ENCODE results near the gene LENEP. TPM values are rescaled to one million over a fixed set of nuclear protein-coding genes. Genes with fewer than 3 reads are reported as not detected.
A peak's percentile ranks its signal among the peaks of the same experiment; 100 is the strongest.

Gene LENEP
- total RNA-seq, 2 donors from 2014 or later, result not detected

DNA sequence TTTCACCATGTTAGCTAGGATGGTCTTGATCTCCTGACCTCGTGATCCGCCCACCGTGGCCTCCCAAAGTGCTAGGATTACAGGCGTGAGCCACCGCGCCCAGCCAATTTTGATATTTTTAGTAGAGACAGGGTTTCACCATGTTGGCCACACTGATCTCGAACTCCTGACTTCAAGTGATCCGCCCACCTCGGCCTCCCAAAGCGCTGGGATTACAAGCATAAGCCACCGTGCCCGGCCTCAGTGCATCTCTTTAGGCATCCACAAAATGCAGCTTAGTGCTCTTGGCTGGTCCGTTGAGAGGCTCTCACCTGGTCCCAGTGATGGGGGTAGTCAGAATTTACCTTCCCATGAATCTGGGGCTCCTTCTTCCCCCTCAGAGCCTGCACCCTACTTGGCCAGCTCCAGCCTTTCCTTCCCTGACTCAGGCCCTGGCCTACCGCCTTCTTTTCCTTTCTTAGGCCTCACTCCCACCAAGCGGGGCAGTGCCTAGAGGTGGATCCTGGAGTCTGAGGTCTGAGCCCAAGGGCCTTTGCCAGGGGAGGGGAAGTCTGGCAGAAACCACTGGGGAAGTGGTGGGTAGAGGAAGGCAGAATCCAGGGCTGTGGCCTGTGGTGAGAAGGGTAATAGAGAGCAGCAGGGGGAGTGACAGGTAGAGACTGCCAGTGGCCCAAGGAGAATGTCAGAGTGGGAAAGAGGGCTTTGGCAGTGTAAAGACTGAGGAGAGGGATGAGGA is 3.7 kb downstream of the LENEP start:
- no peak for TF ChIP-seq POLR2A (IDR thresholded peaks at IDR 0.05)
- TF ChIP-seq CTCF (IDR thresholded peaks at IDR 0.05), result no peak
- intact Hi-C loops (cut with DNase I), result no loop called here
- 80 to 83% methylated on average over 15 of the region's 15 CpGs for WGBS, 2 donors

DNA sequence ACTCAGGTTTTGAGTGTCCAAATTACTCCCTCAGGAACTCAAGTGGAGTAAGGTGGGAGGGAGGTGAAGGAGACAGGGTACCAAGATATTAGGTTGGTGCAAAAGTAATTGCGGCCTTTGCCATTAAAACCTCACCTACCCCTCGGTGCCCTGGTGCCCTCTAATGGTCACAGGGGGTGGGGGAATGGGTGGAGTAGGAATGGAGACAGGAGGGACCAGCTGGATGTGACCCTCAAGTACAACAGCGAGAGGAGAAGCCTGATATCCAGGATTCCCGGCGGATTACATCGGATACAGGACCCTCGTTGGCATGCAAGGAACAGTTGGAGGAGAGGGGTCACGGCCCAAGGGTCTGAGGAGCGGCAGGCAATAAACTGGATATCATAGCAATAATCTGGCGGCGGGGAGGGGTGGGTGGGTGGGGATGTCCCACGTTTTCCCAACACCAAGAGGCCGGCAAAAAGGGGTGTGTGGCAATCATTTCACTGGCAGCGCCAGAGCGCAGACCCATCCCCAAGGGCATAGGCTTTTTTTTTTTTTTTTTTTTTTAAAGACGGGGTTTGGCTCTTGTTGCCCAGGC is 4.9 kb downstream of the LENEP start:
- no peak overlapping the region for H3K4me3 ChIP-seq
- DNase-seq (no peak), ATAC-seq (no peak)
- peaks cover 34% of the 10 kb centered on the region for H3K4me1 ChIP-seq
- 63 to 68% methylated on average over 15 to 16 of the region's 16 CpGs for WGBS, 2 donors
- TF ChIP-seq CTCF (IDR thresholded peaks at IDR 0.05), result peak in 1 of 7 experiments; percentile 18
- TF ChIP-seq POLR2A (IDR thresholded peaks at IDR 0.05), result no peak
- no peaks in the 10 kb centered on the region for H3K9me3 ChIP-seq
- no peaks in the 10 kb centered on the region for H3K36me3 ChIP-seq (replicated peaks in 1 of 2; ENCODE audit: insufficient read depth in 1 of 2, low read depth in 2 of 2)
- H3K27ac ChIP-seq, result no peak overlapping the region
- H3K27me3 ChIP-seq, result no peaks in the 10 kb centered on the region
- intact Hi-C loops (cut with DNase I), result no loop called here

More for the DNA sequence above, 3.7 kb downstream of the LENEP start:
- ATAC-seq, result no peak
- no peaks in the 10 kb centered on the region for H3K36me3 ChIP-seq (replicated peaks in 1 of 2; ENCODE audit: insufficient read depth in 1 of 2, low read depth in 2 of 2)
- H3K9me3 ChIP-seq, result no peaks in the 10 kb centered on the region
- H3K27ac ChIP-seq, result no peak overlapping the region
- H3K4me1 ChIP-seq, result peaks cover 34% of the 10 kb centered on the region
- no peaks in the 10 kb centered on the region for H3K27me3 ChIP-seq
- H3K4me3 ChIP-seq, result no peak overlapping the region
- DNase-seq, result no peak

DNA sequence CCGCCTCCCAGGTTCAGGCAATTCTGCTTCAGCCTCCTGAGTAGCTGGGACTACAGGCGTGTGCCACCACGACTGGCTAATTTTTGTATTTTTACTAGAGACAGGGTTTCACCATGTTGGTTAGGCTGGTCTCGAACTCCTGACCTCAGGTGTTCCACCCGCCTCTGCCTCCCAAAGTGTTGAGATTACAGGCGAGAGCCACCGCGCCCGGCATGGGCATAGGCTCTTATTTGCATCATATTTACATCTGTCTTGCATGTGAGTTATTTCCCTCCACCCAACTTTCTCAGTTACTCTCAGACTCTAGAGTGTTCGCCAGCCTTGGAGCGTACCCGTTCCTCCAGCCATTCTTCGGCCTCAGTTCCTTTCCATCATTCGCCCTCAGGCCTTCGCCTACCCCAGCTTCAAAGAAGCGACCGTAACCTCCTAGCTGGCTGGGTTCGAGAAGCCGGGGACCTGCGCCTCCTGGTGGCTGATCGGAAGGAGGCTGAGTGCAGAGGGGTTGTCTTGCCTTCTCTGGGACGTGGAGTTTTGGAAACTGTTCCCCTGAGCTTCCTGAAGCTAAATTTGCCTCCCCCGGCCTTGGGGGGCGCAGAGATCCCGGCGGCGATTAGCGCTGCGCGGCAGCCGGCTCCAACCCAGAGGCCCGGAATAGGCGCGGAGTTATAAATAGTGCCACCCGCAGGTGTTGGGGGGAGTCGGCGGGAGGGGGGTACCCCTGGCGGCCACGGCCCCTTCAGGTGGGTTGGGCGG is 5.6 kb downstream of the LENEP start:
- Histone ChIP-seq H3K36me3 (replicated peaks in 1 of 2; ENCODE audit: insufficient read depth in 1 of 2, low read depth in 2 of 2) (no peaks in the 10 kb centered on the region), H3K27ac (peak overlapping the region; percentile 90 to 100 (median 100)), H3K27me3 (no peaks in the 10 kb centered on the region), H3K9me3 (no peaks in the 10 kb centered on the region), H3K4me1 (peaks cover 34% of the 10 kb centered on the region), H3K4me3 (no peak overlapping the region)
- peak; percentile 50 to 59 (median 56) for DNase-seq
- ATAC-seq, result no peak
- intact Hi-C loops (cut with DNase I), result no loop called here
- WGBS, 2 donors, result 15 to 20% methylated on average over 20 to 34 of the region's 40 CpGs
- TF ChIP-seq CTCF (IDR thresholded peaks at IDR 0.05) (peak; percentile 48 to 77 (median 60)), POLR2A (IDR thresholded peaks at IDR 0.05) (no peak)

- H3K36me3 ChIP-seq (replicated peaks in 1 of 2; ENCODE audit: insufficient read depth in 1 of 2, low read depth in 2 of 2), result no peaks in the 10 kb centered on the region
- peaks cover 36% of the 10 kb centered on the region for H3K4me1 ChIP-seq
- TF ChIP-seq POLR2A (IDR thresholded peaks at IDR 0.05) (peak in 1 of 3 donors; percentile 22), CTCF (IDR thresholded peaks at IDR 0.05) (no peak)
- peak overlapping the region; percentile 90 to 100 (median 100) for H3K27ac ChIP-seq
- 1 to 6% methylated on average over 28 to 39 of the region's 50 CpGs for WGBS, 2 donors
- ATAC-seq (no peak), DNase-seq (peak; percentile 52 to 68 (median 63))
- no peak overlapping the region for H3K4me3 ChIP-seq
- H3K9me3 ChIP-seq, result no peaks in the 10 kb centered on the region
- no peaks in the 10 kb centered on the region for H3K27me3 ChIP-seq
- intact Hi-C loops (cut with DNase I), result no loop called here
Observed at GRCh38 chr1:154999571-155000410, 6.4 kb downstream of the LENEP start.
